ENCODE results near the gene ATG16L1. TPM values are rescaled to one million over a fixed set of nuclear protein-coding genes. Genes with fewer than 3 reads are reported as not detected.

Gene ATG16L1
- total and polyA plus RNA-seq, 2 donors (not counting 3 experiments of a cell fraction or from before 2014, with no cell fraction given): 18.1 to 29.8 TPM

- no peak for TF ChIP-seq MAX (IDR thresholded peaks at IDR 0.05; ENCODE audit: insufficient read depth, insufficient read length)
- TF ChIP-seq MYC (IDR thresholded peaks at IDR 0.05; ENCODE audit: low read depth, low read length): no peak
- no peak for TF ChIP-seq FOS (IDR thresholded peaks at IDR 0.05; ENCODE audit: borderline replicate concordance, insufficient read depth, low read length)
- TF ChIP-seq GATA2 (IDR thresholded peaks at IDR 0.05; ENCODE audit: insufficient read depth, insufficient read length, low read depth, low read length): no peak
- TF ChIP-seq EZH2 (IDR thresholded peaks at IDR 0.05; ENCODE audit: borderline replicate concordance, low read depth, low read length, severe bottlenecking): no peak
- no peak for TF ChIP-seq CTCF (IDR thresholded peaks at IDR 0.05; ENCODE audit: extremely low read depth in 1 of 2, insufficient read depth in 1 of 2, low read depth in 1 of 2, low read length in 2 of 2)
- TF ChIP-seq POLR2AphosphoS5 (IDR thresholded peaks at IDR 0.05; ENCODE audit: insufficient read depth, low read depth, low read length): no peak
- TF ChIP-seq POLR2A (IDR thresholded peaks at IDR 0.05; ENCODE audit: low read depth, low read length): no peak
- TF ChIP-seq JUN (IDR thresholded peaks at IDR 0.05; ENCODE audit: borderline replicate concordance, insufficient read depth, insufficient read length, low read depth): no peak
- dilution Hi-C loops (cut with MboI; ENCODE audit: extremely low pct_ligation_motif_present, low sequenced_read_pairs): no loop called here
Measured at GRCh38 chr2:233303252-233303651, 51.8 kb downstream of the ATG16L1 start.

More at GRCh38 chr2:233303252-233303651, 51.8 kb downstream of the ATG16L1 start:
- H3K9me3 ChIP-seq (replicated peaks; ENCODE audit: control insufficient read depth, insufficient read depth, low read length): no peaks in the 10 kb centered on the region
- POLR2A ChIA-PET: no interaction called here
- no peaks in the 10 kb centered on the region for H3K9me1 ChIP-seq (replicated peaks; ENCODE audit: control insufficient read depth, extremely low read depth, insufficient read depth, low read length)
- intact Hi-C loops (cut with micrococcal nuclease): no loop called here
- H3K9ac ChIP-seq (replicated peaks; ENCODE audit: extremely low read depth, insufficient read depth, low read length): no peak overlapping the region
- H3K79me2 ChIP-seq (ENCODE audit: control insufficient read depth, insufficient read depth, low read length): no peaks in the 10 kb centered on the region
- H2AFZ ChIP-seq (ENCODE audit: low read depth, low read length): no peak overlapping the region
- H3K4me3 ChIP-seq (replicated peaks in 1 of 3; ENCODE audit: insufficient read depth in 1 of 3, low read depth in 1 of 3, low read length in 3 of 3): no peak overlapping the region
- no peak overlapping the region for H3K4me2 ChIP-seq (ENCODE audit: insufficient read depth, low read length)
- H3K27me3 ChIP-seq (ENCODE audit: control insufficient read depth in 2 of 2, insufficient read depth in 2 of 2, low read length in 2 of 2): no peaks in the 10 kb centered on the region
- DNase-seq (ENCODE audit: low read depth, low spot score) (no peak), FAIRE-seq (no peak)
- no peaks in the 10 kb centered on the region for H3K36me3 ChIP-seq (ENCODE audit: control insufficient read depth in 2 of 2, extremely low read depth in 1 of 2, insufficient read depth in 2 of 2, low read length in 2 of 2)
- no peaks in the 10 kb centered on the region for H3K4me1 ChIP-seq (ENCODE audit: control insufficient read depth, extremely low read depth, insufficient read depth, low read length)
- no TSS peak for BruUV-seq (replicated peaks)
- H3K27ac ChIP-seq (ENCODE audit: insufficient read depth, low read depth, low read length): no peak overlapping the region
- no peaks in the 10 kb centered on the region for H4K20me1 ChIP-seq (replicated peaks; ENCODE audit: control insufficient read depth, extremely low read depth, insufficient read depth, low read length)
- CTCF ChIA-PET: interaction anchor here (0.8 to 2.8 kb wide), 3 partner anchors 141 to 384 kb away, joined by 3 to 9 read pairs (median 4); no protein-coding TSS in a partner anchor
